Stimulated activated CD8-positive, alpha-beta memory T cell treated with anti-CD3 and anti-CD28 coated beads, Interleukin-7, amount 100 ng/mL, for 1 hour (primary cell): ENCODE data around the gene UNK.

Experiments
- DNase-seq, 2 donors: peaks; one replicate each; pipeline ENCODE4 v3.0.0-alpha.2; 2020; ENCODE audit warnings: low read depth in 2 of 2

Gene UNK, protein sequence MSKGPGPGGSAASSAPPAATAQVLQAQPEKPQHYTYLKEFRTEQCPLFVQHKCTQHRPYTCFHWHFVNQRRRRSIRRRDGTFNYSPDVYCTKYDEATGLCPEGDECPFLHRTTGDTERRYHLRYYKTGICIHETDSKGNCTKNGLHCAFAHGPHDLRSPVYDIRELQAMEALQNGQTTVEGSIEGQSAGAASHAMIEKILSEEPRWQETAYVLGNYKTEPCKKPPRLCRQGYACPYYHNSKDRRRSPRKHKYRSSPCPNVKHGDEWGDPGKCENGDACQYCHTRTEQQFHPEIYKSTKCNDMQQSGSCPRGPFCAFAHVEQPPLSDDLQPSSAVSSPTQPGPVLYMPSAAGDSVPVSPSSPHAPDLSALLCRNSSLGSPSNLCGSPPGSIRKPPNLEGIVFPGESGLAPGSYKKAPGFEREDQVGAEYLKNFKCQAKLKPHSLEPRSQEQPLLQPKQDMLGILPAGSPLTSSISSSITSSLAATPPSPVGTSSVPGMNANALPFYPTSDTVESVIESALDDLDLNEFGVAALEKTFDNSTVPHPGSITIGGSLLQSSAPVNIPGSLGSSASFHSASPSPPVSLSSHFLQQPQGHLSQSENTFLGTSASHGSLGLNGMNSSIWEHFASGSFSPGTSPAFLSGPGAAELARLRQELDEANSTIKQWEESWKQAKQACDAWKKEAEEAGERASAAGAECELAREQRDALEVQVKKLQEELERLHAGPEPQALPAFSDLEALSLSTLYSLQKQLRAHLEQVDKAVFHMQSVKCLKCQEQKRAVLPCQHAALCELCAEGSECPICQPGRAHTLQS

DNA sequence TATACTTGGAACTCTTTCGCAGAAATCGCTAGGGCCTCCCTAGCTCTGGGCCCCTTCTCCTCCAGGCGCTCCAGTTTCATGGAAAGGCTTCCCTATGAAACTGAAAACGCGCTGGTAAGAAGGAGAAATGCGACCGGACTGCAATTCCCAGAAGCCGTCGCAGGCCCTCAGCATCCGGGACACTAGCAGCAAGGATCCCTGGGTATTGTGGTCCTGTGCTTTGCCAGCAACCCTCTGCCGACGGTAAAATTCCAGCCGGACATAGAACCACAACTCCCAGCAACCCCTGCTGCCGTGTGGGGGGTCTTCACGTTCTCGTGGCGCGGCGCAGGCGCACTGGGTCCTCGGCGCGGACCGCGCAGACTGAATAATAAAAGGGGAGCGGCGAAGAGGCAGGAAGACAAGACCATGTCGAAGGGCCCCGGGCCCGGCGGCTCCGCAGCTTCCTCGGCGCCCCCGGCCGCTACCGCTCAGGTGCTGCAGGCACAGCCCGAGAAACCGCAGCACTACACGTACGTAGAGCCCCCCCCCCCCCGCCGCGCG lies at the start of gene UNK:
UNK (plus strand) TSS at position 334 of the 543 bp plus-strand sequence; CDS start at position 409, 75 bp downstream.
- peak; percentile 86 to 88 for DNase-seq

DNA sequence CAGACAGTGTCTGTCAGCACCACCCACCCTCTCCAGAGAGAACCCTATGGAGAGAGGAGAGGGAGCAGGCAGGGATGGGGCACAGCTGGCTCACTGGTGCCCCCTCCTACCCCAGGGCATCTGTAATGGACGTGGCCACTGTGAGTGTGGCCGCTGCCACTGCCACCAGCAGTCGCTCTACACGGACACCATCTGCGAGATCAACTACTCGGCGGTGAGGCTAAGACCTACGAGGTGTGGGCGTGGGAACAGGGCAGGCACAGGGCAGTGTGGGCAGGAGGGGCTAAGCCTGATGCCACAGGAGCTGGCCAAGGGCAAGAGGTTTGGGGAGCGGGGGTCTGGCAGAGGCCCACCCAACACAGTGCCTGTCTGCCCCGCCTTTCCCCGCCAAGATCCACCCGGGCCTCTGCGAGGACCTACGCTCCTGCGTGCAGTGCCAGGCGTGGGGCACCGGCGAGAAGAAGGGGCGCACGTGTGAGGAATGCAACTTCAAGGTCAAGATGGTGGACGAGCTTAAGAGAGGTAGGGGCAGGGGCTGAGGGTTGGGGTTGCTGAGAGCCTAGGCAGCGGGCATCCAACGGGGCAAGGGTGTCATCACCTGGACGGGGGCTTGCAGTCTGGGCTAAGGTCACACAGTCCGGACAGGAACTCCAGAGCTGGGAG lies 48.3 kb upstream of the UNK start:
- no peak for DNase-seq

DNA sequence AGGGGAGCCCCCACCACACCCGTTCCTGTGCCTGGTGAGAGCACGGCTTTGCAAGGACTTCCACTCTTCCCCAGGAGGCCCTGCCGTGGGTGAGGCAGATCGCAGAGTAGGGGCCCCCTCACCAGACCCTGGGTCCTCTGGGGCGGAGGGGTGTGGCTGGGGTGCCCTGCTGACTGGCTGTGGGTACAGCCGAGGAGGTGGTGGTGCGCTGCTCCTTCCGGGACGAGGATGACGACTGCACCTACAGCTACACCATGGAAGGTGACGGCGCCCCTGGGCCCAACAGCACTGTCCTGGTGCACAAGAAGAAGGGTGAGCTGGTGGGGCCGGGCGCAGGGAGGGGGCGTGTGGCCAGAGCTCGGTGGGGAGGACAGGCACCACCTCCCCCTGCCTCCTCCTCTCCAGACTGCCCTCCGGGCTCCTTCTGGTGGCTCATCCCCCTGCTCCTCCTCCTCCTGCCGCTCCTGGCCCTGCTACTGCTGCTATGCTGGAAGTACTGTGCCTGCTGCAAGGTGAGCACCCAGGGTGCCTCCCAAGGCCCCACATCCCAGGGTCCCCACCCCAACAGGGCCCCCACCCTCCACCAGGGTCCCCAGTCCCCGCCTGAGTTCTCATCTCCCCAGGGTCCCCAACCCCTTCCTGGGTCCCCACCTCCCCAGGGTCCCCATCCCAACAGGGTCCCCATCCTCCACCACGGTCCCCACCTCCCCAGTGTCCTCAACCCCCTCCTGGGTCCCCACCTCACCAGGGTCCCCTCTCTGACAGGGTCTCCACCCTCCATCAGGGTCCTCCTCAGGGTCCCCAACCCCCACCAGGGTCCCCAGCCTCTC lies 47.3 kb upstream of the UNK start:
- DNase-seq: no peak

DNA sequence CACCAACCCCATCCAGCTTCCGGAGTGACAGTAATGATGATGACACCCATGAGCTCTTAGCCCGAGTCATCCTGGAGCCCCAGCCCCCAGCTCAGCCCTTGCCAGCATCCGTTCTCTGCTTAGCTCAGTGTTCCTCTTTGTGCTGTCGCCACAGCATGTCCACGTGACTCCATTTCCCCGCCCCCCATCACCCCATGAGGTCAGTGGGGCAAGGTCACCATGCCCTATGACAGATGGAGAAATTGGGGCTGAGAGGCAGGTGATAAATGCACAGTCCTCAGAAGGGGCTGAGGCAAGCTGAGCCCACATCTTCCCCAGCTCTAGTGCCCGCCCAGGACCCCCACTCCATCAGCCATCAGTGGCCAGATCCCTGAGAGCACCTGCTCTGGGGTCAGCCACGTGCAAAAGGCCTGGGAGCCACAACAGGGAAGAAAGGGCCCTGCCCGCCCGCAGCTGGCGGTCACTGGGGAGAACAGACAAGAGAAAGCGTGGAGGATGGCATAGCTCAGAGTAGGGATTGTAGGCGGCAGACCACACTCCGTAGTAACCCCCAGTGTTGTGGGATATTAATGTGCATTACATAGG lies 46.3 kb upstream of the UNK start:
- no peak for DNase-seq

DNA sequence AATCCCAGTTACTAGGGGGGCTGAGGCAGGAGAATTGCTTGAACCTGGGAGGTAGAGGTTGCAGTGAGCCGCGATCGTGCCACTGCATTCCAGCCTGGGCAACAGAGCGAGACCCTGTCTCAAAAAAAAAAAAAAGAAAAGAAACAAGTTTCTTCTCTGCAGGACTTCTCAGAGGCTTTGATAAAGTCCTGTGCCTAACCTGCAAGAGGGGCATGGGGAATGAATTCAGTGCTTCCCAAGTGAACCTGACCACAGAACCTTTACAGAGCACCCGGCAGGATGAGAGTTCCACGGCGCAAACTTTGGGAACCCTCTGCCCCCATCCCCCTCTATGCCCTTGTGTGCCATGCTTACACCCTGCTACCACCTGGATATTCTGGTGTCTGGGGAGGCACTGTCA lies 45.4 kb upstream of the UNK start:
- DNase-seq: no peak

DNA sequence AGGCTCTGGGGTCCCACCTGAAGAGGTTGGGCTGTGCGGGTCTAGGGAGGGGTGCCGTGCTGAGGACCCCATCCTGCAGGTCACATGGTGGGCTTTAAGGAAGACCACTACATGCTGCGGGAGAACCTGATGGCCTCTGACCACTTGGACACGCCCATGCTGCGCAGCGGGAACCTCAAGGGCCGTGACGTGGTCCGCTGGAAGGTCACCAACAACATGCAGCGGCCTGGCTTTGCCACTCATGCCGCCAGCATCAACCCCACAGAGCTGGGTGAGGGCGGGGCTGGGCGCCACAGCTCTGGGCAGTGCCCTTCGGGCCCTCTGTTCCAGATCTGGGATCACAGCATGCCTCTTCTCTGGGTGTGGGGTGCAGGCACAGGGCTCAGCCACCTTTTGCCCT lies 44.8 kb upstream of the UNK start:
- DNase-seq: no peak

DNA sequence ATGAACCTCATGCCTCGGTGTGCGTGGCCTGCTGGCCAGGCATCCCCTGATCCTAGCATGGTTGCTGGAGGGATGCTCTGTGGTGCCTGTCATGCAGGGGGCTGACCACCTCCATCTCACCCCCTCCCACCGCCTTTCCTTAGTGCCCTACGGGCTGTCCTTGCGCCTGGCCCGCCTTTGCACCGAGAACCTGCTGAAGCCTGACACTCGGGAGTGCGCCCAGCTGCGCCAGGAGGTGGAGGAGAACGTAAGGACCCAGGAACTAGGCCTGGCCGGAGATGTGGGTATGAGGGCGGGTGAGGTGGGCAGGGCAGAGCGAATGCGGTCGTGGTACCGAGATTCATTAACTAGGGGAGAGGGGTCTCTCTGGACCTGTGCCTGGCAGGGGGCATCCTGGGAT lies 44.4 kb upstream of the UNK start:
- no peak for DNase-seq

DNA sequence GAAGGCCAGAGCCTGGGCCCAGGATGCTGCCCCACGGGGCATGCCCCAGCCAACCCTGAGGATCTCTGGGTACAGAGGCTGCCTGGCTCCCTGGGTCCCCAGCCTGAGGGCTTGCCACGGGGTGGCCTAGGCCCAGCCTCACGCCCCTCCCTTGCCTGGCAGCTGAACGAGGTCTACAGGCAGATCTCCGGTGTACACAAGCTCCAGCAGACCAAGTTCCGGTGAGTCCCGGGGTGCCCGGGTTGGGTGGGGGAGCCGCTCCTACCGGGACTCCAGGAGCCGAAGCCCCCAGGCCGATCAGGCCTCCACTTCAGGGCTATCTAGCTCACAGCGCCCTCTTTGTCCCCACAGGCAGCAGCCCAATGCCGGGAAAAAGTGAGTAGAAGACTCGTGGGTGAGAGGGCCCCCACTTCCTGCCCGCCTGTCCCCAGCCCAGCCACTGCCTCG lies 44.0 kb upstream of the UNK start:
- no peak for DNase-seq

DNA sequence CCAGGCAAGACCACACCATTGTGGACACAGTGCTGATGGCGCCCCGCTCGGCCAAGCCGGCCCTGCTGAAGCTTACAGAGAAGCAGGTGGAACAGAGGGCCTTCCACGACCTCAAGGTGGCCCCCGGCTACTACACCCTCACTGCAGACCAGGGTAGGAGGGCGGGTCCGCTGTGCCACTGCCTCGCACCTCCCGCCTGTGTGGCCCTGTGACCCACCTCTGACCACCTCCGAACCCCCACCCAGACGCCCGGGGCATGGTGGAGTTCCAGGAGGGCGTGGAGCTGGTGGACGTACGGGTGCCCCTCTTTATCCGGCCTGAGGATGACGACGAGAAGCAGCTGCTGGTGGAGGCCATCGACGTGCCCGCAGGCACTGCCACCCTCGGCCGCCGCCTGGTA lies 42.3 kb upstream of the UNK start:
- DNase-seq: no peak

DNA sequence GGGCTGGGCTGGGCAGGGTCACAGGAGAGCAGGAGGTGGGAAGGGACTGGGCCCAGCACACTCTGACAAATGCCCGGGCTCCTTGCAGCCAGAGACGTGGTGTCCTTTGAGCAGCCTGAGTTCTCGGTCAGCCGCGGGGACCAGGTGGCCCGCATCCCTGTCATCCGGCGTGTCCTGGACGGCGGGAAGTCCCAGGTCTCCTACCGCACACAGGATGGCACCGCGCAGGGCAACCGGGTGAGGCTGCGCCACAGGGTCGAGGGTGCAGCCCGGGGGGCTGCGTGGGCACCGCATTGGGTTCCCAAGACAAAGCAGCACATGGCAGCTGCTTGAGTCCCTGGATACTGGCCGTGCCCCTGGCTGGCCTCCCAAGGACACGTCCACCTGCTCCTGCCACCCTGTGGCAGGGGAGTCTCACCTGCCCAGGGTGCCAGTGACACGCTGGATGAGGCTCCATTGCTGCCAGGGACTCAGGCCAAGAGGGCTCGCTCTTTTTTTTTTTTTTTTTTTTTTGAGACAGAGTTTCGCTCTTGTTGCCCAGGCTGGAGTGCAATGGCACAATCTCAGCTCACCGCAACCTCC lies 40.9 kb upstream of the UNK start:
- DNase-seq: no peak

DNA sequence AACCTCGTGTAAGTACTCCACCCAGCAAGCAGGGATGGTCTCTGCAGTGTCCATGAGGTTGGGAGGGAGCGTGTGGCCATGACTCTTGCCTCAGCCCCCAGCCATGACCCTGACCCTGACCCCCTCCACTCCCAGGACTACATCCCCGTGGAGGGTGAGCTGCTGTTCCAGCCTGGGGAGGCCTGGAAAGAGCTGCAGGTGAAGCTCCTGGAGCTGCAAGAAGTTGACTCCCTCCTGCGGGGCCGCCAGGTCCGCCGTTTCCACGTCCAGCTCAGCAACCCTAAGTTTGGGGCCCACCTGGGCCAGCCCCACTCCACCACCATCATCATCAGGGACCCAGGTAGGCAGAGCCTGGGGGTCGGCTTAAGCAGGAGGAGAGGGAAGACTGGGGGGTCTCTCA lies 35.9 kb upstream of the UNK start:
- no peak for DNase-seq

DNA sequence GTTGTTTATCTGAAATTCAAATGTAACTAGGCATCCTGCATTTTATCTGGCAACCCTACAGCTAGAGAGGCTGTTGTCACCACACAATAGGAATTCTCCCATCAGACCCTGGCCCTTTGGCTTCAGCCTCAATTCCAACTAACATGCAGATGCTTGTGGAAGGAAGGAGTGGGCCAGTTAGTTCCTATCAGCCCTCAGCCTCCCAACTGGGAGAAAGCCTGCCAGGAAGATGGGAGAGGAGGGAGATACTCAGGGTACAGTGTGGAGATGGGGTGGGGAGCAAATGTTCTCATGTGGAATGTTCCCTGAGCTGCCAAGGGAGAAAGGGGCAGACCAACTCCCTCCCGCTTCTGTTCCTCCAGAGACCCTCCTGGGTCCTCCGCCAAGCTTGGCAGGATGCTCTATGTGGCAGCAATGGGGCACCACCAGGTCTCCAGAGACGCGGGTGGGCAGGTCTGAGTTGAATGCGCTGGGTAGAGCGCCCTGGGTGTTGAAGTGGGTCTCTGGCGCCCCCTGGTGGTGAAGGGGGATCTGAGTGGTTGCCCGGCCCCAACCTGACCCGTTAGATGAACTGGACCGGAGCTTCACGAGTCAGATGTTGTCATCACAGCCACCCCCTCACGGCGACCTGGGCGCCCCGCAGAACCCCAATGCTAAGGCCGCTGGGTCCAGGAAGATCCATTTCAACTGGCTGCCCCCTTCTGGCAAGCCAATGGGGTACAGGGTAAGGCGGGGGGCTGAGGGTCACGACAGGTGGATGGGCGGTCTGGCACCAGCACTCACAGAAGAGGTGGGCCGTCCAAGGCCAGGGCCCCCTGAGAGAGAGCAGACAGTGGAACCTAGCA lies 34.8 kb upstream of the UNK start:
- DNase-seq: peak; percentile 80 to 87

DNA sequence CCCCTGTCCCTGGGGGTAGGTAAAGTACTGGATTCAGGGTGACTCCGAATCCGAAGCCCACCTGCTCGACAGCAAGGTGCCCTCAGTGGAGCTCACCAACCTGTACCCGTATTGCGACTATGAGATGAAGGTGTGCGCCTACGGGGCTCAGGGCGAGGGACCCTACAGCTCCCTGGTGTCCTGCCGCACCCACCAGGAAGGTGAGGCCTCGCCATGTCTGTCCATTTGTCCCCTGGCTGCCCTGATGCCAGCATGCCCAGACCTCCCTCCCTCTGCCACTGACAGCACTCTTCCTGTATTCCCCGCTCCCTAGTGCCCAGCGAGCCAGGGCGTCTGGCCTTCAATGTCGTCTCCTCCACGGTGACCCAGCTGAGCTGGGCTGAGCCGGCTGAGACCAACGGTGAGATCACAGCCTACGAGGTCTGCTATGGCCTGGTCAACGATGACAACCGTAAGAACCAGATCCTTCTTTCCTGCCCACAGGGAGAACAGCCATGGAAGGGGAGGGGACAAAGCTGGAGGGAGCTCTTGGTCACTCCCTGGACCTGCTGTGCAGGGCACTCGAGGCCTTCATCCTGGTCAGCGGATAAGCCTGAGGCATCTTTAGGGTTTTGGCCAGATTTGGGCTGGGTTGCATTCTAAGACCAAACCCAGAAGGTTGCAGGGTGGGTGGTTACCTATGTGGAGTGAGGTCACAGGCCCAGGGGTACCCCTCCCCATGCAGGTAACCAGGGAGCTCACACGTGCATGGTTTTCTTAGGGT lies 33.8 kb upstream of the UNK start:
- DNase-seq: no peak

DNA sequence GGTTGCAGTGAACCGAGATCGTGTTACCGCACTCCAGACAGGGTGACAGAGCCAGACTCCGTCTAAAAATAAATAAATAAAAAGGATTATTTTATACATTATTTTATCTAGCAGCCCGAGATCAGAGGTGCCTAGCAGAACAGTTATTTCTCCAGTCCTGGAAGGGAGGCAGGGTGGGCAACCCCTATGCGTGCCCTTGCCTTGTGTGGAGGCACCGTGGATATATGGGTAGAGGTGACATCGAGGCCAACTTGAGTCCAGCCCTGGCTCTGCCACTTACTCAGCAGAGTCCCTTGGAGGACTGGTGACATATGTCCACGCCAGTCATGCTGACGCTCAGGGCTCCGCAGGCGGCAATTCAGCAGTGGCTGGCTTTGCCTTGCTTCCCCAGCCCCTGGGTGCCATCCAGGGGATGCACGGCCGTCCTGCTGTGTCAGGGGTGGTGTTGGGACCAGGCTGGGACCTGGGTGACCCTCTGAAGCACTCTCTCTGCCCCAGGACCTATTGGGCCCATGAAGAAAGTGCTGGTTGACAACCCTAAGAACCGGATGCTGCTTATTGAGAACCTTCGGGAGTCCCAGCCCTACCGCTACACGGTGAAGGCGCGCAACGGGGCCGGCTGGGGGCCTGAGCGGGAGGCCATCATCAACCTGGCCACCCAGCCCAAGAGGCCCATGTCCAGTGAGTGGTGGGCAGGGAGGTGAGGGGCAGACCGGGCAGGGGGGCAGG lies 32.8 kb upstream of the UNK start:
- DNase-seq: no peak

DNA sequence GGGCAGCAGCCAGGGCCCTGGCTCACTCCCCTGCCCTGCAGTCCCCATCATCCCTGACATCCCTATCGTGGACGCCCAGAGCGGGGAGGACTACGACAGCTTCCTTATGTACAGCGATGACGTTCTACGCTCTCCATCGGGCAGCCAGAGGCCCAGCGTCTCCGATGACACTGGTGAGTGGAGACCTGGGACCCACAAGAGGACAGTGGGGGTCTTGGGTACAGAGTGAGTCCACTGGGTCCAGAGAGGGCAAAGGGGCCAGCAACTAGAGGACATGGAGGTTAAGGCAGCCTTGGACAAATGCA lies 32.2 kb upstream of the UNK start:
- DNase-seq: no peak

DNA sequence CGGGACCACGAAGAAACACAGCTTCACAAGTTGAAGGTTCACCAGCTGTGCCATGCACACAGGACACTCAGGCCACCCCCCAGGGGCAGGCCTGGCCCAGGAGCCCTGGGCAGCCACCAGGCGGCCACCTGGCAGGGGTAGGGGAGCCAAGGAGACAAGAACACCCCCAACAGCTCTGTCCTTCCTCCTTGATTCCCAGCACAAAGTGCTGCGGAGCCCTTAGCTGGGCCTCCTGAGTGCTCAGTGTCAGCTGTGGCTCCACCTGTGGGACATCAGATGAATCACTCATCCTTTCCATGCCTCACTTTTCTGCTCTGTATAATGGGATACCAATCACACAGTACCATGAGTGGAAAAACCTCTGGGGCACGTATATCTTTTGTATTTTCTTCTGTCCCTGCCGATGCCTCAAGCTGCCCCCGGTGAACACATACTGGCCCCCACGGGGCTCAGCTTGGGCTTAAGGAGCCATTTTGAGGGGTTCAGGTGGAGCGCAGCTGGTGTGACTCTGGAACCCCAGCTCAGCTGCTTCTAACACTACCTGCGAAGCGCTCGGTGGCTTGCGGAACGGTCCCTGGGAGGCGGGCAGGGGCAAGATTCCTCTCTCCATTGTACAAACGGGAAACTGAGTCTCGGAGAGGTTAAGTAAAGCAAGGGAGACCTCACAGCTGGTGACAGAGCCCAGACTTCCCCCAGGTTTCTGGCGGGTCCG lies 31.6 kb upstream of the UNK start:
- no peak for DNase-seq

DNA sequence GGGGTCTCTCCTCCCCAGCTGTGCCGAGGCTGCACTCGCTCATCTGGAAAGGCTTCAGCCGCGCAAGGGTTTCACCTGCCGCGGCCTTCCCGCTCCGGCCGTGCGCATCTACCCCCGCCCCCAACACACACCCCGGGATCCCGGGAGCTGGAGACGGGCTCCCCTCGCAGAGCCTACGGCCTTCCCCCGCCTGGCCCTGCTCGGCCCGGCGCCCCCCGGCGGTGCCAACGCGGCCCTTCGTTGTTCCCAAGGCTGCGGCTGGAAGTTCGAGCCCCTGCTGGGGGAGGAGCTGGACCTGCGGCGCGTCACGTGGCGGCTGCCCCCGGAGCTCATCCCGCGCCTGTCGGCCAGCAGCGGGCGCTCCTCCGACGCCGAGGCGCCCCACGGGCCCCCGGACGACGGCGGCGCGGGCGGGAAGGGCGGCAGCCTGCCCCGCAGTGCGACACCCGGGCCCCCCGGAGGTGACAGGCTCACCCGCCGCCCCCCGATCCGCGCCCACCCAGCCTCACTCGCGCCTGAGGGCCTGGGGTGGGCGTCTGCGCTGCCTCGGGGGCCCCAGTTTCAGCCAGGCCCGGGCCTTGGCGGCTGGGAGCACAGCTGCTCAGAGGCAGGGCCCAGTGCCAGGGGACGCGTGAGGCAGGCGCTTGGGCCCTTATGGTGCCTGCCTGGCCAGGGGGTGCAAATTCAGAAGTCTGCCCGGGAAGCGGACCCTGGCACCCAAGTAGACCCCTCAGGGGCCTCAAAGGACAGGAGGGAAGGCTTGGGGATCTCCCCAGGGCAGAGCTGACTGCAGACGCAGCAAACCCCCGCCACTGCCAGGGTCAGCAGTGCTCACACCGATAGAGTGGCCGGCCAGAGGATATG lies 30.9 kb upstream of the UNK start:
- peak; percentile 45 to 57 for DNase-seq
